Suppressor macrophage treated with lipopolysaccharide for 1 hour (primary cell): ENCODE measurements around the gene DPPA2.
A peak's percentile ranks its signal among the peaks of the same experiment; 100 is the strongest.

ENCODE experiments used
- DNase-seq, 3 donors: peaks; one replicate each; pipeline ENCODE4 v3.0.0-alpha.2; 2020 to 2022

The DPPA2 gene

DNA sequence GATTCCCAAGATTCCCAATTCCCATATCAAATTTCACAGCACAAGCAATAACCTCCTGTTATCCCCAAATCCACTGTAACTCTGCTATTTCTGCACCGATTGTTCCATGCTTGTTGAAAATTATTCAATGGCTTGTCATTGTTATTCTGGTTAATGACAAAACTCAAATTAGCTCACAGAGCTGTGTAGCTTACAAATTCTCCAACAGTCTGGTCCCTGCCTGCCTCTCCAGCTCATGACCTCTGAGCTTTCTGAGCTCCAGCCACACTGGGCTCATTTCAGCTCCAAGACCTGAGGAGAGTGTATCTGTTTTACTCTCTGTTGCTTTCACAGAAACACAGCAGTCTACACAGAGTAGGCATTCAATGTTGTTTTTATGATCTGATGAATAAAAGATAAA lies 3.3 kb downstream of the DPPA2 start:
- no peak for DNase-seq

DNA sequence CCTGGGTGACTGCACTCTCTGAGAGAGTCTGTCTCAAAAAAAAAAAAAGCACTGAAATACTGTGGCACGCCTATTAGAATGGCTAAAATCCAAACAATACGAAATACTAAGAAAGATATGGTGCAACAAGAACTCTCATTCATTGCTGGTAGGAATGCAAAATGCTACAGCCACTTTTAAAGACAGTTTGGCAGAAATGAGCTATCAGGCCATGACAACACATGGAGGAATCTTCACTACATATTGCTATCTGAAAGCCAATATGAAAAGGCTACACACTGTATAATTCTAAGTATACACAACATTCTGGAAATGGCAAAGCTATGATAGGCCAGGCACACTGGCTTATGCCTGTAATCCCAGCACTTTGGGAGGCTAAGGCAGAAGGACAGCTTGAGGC lies 18.8 kb downstream of the DPPA2 start:
- DNase-seq, result no peak

DNA sequence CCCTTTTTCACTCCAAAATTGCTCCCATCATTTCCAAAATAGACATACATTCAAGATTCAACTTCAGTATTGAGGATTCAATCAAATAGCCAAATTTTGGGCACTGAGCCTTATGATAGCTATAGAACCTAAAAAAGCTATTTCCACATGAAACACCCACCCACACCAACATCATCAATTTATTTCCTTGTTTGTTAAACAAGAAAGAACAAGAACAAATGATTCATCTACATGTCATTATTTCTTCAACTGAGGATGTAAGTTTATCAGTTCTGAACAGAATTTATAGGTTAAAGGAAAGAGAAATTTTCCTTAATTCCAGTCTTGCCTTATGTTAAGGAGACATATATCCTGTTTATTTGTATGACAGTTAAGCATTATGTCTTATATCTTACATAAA lies 32.2 kb downstream of the DPPA2 start:
- no peak for DNase-seq

DNA sequence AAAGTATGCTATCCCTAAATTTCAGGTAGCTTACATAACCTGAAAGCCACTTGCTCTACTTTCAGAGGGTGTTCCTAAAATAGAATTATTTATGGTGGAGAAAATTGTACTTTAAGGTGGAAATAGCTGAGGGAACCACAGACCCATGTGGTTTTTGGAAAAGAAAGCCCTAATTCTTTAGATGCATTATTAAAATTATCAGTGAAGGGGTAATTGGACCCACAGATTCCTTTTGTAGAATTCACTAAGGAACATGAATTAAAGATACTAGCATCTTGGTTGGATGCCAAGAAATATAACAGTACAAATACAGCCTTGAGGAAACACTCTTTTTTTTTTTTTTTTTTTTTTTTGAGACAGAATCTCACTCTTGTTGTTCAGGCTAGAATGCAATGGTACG lies 37.8 kb downstream of the DPPA2 start:
- DNase-seq, result no peak

DNA sequence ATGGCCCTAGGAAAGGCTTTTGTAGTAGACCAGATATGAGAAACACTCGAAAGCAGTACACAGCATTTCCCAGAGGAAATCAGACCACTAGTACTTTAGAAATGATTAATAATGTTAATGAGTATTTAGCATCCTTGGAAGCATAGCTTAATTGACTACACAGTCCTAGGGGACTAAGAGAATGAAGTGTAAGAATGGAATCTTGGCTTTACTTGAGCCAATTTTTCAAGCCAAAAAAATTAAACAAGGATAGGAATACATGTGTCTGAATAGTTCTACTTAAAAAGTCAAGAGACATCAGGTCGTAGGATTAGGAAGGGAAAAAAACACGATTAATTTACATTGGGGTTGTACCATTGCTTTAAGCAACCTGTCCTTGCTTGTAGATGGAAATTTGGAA lies 38.2 kb downstream of the DPPA2 start:
- no peak for DNase-seq

DNA sequence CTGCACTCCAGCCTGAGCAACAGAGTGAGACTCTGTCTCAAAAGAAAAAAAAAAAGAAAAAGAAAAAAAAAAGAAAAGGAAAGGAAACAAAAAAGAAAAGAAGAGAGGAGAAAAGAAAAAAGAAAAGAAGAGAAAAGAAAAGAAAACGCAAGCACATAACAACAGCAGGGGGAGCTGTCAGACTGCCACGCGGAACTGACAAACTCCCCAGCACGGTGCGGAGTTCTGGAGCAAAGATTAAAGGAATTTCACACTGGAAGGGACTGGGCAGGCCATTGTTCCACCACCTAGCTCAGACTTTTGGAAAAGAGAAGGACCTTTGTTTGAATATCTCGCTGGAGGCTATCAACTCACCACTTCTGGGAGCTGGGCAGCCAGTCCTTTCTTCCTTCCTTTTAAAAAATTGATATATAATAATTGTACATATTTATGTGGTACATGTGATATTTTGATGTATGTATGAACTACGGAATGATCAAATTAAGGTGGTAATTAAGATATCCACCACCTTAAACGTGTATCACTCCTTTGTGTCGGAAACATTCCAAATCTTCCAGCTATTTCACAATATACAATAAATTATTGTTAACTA lies 40.5 kb downstream of the DPPA2 start:
- DNase-seq, result peak; percentile 24 to 36 (median 27)

DNA sequence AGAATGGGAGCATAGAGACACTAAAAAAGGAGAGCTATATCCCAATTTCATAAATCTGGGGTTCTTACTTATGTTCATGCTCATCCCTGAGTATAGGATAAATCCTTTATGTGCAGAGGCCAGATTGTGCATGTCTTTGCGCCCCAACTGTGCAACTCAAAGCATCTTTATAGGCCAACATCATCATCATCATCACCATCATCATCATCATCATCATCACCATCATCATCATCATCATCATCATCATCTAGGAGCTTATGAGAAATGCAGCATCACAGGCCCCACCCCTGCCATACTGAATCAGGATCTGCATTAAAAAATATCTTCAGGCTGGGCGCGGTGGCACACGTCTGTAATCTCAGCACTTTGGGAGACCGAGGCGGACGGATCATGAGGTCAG lies 45.5 kb downstream of the DPPA2 start:
- no peak for DNase-seq

DNA sequence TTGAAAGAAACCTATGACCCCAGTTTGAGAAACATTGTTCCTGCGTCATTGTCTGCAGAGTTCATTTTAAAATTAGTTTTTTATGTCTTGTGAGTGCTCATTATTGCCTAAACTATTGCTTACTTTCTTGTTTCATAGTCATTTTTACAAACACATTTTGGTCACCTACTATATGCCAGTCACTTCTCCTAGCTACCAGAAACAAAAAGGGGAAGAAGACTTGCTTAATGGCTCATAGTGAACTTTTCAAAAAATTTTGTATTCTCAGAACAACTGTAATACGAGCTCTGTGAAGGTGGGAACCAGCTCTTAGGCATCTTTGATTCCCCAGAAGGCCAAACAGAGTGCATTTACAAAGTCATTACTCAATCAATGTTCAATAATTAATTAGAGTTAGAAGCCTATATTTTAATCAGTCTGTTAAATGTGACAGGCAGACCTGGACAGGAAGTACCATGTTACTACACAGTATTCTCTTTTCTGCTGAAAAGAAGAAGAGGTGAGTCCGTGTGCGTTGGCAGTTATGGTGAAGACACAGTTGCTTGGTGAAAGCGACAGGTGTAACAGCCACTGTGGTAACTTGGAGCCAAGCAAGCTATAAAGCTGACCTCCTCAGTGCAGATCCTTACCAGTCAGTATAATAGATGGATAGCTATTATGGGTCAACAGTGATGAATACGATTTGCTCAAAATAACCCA lies 46.6 kb downstream of the DPPA2 start:
- peak; percentile 6 to 22 (median 10) for DNase-seq

DNA sequence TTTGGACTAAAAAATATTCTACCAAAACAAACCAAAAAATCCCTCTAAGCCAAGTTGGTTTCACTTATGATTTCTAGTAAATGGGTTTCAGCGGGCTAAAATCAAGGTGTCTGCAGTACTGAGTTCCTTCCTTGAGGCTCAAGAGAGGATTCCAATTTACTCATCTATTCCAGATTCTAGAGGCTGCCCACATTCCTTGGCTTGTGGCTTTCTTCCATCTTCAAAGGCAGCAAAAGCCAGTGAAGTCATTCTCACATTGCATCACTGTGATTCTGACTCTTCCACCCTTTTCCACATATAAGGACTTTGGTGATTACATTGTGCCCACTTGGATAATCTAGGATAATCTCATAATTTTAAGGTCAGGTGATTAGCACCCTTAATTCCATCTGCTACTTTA lies 48.1 kb downstream of the DPPA2 start:
- no peak for DNase-seq

DNA sequence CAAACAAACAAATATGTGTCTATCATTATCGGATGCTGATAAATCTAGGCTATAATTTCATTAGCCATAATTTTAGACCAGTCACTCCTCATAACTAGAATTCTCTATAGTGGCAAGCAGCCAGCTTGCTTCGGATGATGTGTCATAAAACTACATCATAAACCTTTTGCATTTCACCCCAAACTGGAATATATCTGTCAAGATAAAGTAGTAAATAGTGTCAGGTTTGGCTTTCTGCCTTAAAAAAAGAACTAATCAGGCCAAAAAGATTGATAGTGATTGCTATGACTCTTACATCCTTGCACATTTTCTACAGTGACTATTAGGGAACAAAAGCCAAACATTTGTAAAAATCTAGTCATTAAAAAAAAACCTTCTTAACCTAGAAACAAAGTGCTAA lies 51.0 kb downstream of the DPPA2 start:
- no peak for DNase-seq

DNA sequence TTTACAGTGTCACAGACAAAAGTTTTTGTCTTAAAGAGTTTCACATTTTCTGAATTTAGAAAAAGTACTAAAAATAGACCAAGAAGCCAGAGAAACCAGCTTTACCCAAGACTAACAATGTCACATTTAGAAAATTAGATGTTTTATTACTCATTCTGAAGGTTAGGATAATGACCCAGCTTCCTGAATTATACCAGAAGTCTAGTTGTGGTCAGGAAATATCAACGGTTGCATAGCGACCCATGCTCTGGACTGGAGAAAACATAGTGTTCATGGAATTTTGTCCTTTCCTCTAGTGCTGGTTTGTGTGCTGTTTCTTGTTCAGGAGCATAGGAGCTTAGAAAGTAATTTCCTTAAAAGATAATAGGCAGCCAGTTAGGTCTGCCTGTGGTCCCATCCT lies 59.0 kb downstream of the DPPA2 start:
- peak in 1 of 3 donors; percentile 2 for DNase-seq

DNA sequence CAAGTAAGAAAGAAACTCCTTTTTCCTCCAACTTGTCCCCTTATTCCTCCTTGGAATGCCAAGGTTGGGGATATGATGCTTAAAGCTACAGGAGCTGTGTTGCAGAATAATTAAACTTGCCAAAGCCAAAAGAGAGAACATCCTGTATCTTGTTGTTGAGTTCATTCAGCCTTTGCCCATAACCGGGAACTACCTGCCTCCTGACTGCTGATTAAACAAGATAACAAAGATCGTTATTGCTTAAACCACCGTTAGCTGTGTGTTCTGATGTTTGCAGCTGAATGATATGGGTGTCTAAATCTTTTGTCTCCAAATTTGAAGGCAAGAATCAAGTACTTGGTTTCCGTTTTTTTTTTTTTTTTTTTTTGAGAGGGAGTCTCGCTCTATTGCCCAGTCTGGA lies 61.5 kb downstream of the DPPA2 start:
- no peak for DNase-seq

DNA sequence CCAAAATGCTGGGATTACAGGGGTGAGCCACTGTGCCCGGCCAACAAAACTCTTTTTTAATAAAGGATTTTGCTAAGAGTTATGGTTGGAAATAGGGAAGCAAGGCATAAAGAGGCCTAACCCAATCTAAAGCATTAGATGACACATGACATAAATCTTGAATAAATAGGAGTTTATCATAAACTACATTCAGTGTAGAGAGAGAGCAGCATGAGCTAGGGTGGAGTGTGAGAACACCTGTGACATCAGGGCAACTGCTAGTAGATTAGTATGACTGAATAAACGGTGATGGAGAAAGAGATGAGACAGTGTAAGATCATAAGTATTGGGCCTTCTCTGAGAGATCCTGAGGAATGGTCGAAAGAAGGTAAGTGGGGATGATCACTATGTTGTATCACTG lies 63.7 kb downstream of the DPPA2 start:
- no peak for DNase-seq
